B cell (primary cell): Measurements from ENCODE around the gene MRPS12.

Source experiments
- EZH2 ChIP-seq: IDR thresholded peaks from 2 replicates; pipeline ENCODE4 v1.6.1; 2012; ENCODE audit warnings: borderline replicate concordance, low read depth, mild to moderate bottlenecking, moderate library complexity, low read length; ENCODE audit not compliant: insufficient read depth, poor library complexity, severe bottlenecking
- TF ChIP-seq, protein P1 (sequence below): fragments of 200-600 bp; IDR thresholded peaks from one replicate; pipeline ENCODE4 v1.8.0; 2022; ENCODE audit warnings: antibody characterized with exemption, mild to moderate bottlenecking

DNA sequence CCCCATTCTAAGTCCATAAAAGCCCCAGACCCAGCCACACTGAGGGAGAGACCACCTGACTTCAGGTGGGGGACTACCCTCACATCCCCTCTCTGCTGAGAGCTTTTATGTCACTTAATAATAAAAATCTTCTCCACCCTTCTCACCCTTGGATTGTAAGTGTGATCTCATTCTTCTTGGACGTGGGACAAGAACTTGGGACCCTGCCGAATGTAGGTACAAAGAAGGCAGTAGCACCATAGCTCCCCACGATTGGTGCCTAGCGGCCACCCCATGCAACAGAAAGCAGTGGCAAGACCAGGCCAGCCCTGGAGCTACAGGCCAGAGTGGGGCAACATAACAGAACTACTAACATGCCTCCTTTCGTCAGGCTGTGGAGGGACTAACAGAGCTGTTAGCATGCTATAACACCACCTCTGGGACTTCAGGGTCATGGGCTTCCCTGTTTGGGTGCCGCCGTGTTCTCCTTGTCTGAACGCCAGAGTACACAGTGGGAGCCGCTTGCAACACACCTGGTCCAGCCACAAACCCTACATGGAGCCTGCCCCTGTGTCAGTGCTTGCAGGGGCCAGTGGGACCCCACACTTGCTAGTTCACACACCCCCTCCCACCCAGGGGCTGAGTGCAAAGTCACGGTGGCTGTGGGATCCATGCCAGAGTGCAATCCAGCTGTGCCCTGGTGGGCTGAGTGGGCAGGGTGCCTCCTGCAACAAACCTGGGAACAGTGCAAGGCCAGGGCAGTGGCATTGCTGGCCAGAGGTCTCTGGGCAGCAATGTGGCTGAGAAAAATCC lies 50.0 kb downstream of the MRPS12 start:
- TF ChIP-seq, protein P1, sequence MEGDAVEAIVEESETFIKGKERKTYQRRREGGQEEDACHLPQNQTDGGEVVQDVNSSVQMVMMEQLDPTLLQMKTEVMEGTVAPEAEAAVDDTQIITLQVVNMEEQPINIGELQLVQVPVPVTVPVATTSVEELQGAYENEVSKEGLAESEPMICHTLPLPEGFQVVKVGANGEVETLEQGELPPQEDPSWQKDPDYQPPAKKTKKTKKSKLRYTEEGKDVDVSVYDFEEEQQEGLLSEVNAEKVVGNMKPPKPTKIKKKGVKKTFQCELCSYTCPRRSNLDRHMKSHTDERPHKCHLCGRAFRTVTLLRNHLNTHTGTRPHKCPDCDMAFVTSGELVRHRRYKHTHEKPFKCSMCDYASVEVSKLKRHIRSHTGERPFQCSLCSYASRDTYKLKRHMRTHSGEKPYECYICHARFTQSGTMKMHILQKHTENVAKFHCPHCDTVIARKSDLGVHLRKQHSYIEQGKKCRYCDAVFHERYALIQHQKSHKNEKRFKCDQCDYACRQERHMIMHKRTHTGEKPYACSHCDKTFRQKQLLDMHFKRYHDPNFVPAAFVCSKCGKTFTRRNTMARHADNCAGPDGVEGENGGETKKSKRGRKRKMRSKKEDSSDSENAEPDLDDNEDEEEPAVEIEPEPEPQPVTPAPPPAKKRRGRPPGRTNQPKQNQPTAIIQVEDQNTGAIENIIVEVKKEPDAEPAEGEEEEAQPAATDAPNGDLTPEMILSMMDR = no peak
- TF ChIP-seq EZH2 = no peak
